ENCODE data around the gene CXorf51A. TPM values are rescaled to one million over a fixed set of nuclear protein-coding genes. Genes with fewer than 3 reads are reported as not detected.

Gene CXorf51A
- total RNA-seq, result not detected in 2 replicates

DNA sequence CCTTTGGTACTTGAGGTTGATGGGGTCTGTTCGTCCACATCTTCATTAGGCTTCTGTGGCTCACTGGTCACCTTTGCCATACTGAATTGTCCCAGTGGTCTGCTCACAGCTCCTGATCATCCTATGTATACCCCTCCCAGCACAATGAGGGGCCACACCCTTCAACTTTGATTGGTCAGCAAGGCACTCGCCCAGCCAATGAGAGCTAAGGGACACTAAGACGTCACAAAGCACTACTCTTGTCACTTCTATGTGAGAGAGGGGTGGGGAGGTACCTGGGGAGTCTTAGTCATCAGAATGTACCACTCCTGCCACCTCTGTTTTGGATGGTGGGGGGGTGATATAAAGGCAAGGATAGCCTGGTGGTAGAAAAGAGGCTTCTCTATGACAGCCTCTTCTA lies at the start of gene CXorf51A:
Gene CXorf51A, minus strand, starts transcription at position 101 of the 400 bp plus-strand sequence. Its CDS starts 21 bp downstream, at position 80.

GRCh38 chrX:146809471-146809870 lies 5.1 kb downstream of the CXorf51A start, which contains the start of gene CXorf51B:
Gene CXorf51B (plus strand): TSS chrX:146809771. CDS start chrX:146809792, 21 bp downstream.

Other genes starting within 250 kb of the CXorf51A start
- not detected in 2 replicates for gene CXorf51B, start 5.0 kb downstream of the CXorf51A start, total RNA-seq